BLaER1 treated with 17β-estradiol and CSF1 and Interleukin-3, amounts not matched to agents 10 nM and 100 nM (cell line): ENCODE results near the gene TLN1.

Experiments used
- H3K27ac ChIP-seq, 11 experiments: shearing (Covaris generic); formaldehyde crosslinking; 2 replicates each; pipeline ENCODE4 v1.8.1; 2022
- H3K27me3 ChIP-seq, 11 experiments: shearing (Covaris generic); formaldehyde crosslinking; 2 replicates each; pipeline ENCODE4 v1.8.1; 2022
- H3K36me3 ChIP-seq, 11 experiments: shearing (Covaris generic); formaldehyde crosslinking; 2 replicates each; pipeline ENCODE4 v1.8.1; 2022
- H3K4me1 ChIP-seq, 10 experiments: shearing (Covaris generic); formaldehyde crosslinking; 2 replicates each; pipeline ENCODE4 v1.8.1; 2022
- H3K4me2 ChIP-seq, 11 experiments: shearing (Covaris generic); formaldehyde crosslinking; 2 replicates each; pipeline ENCODE4 v1.8.1; 2022
- H3K4me3 ChIP-seq, 10 experiments: shearing (Covaris generic); formaldehyde crosslinking; 2 replicates each; pipeline ENCODE4 v1.8.1; 2022
- H3K9ac ChIP-seq, 11 experiments: shearing (Covaris generic); formaldehyde crosslinking; 2 replicates each; pipeline ENCODE4 v1.8.1; 2022
- H3K9me3 ChIP-seq, 11 experiments: shearing (Covaris generic); formaldehyde crosslinking; replicated peaks in 1 of 11; 2 replicates each; pipeline ENCODE4 v1.8.1; 2022
- H4K20me1 ChIP-seq, 11 experiments: shearing (Covaris generic); formaldehyde crosslinking; 2 replicates each; pipeline ENCODE4 v1.8.1; 2022
- Cebpa-rat ChIP-seq, 11 experiments: shearing (Covaris generic); IDR thresholded peaks; 2 replicates each; pipeline ENCODE4 v1.8.1; 2022

TLN1 gene

GRCh38 chr9:35711501-35712428 lies 20.2 kb downstream of the TLN1 start:
- peaks cover 0 to 95% (median 38%) of the 10 kb centered on the region in 11 experiments; a peak in 19 of 22 replicates for H4K20me1 ChIP-seq
- no peaks in the 10 kb centered on the region for H3K27me3 ChIP-seq
- no peak overlapping the region for H3K4me2 ChIP-seq
- H3K27ac ChIP-seq: no peak overlapping the region
- peaks cover 0 to 9% (median 7%) of the 10 kb centered on the region in 10 experiments; a peak in 16 of 20 replicates for H3K4me1 ChIP-seq
- H3K4me3 ChIP-seq: no peak overlapping the region
- H3K9me3 ChIP-seq: no peaks in the 10 kb centered on the region
- H3K9ac ChIP-seq: no peak overlapping the region
- TF ChIP-seq Cebpa-rat (IDR thresholded peaks at IDR 0.05): no peak
- H3K36me3 ChIP-seq: peaks cover 97 to 100% (median 98%) of the 10 kb centered on the region in 11 experiments

GRCh38 chr9:35710818-35711500 lies 21.0 kb downstream of the TLN1 start:
- Histone ChIP-seq H3K27ac (no peak overlapping the region), H3K9ac (no peak overlapping the region), H4K20me1 (peaks cover 0 to 95% (median 33%) of the 10 kb centered on the region in 11 experiments; a peak in 17 of 22 replicates), H3K9me3 (no peaks in the 10 kb centered on the region), H3K4me3 (no peak overlapping the region), H3K4me1 (peaks cover 0 to 1% (median 0%) of the 10 kb centered on the region in 10 experiments; a peak in 7 of 20 replicates), H3K27me3 (no peaks in the 10 kb centered on the region), H3K4me2 (no peak overlapping the region), H3K36me3 (peaks cover 97 to 100% (median 98%) of the 10 kb centered on the region in 11 experiments)
- no peak for TF ChIP-seq Cebpa-rat (IDR thresholded peaks at IDR 0.05)

- peaks cover 0 to 96% (median 23%) of the 10 kb centered on the region in 11 experiments; a peak in 15 of 22 replicates for H4K20me1 ChIP-seq
- H3K4me1 ChIP-seq: no peaks in the 10 kb centered on the region
- 0 out of 22 replicates have a peak overlapping the region, but pooled peaks of 1 of the 11 experiments have one; percentile 15 for H3K9ac ChIP-seq
- H3K9me3 ChIP-seq: no peaks in the 10 kb centered on the region
- no peak for TF ChIP-seq Cebpa-rat (IDR thresholded peaks at IDR 0.05)
- H3K4me2 ChIP-seq: no peak overlapping the region
- no peaks in the 10 kb centered on the region for H3K27me3 ChIP-seq
- H3K27ac ChIP-seq: no peak overlapping the region
- H3K4me3 ChIP-seq: no peak overlapping the region
- peaks cover 98 to 100% (median 98%) of the 10 kb centered on the region in 11 experiments for H3K36me3 ChIP-seq
Measured at GRCh38 chr9:35708146-35708545, 23.8 kb downstream of the TLN1 start.

GRCh38 chr9:35706951-35707350 lies 25.0 kb downstream of the TLN1 start:
- peaks cover 0 to 97% (median 18%) of the 10 kb centered on the region in 11 experiments; a peak in 15 of 22 replicates for H4K20me1 ChIP-seq
- TF ChIP-seq Cebpa-rat (IDR thresholded peaks at IDR 0.05): no peak
- H3K27me3 ChIP-seq: no peaks in the 10 kb centered on the region
- H3K4me3 ChIP-seq: no peak overlapping the region
- no peaks in the 10 kb centered on the region for H3K9me3 ChIP-seq
- H3K4me2 ChIP-seq: no peak overlapping the region
- no peak overlapping the region for H3K9ac ChIP-seq
- H3K4me1 ChIP-seq: no peaks in the 10 kb centered on the region
- peaks cover 98 to 100% (median 98%) of the 10 kb centered on the region in 11 experiments for H3K36me3 ChIP-seq
- no peak overlapping the region for H3K27ac ChIP-seq

GRCh38 chr9:35705836-35706430 lies 26.1 kb downstream of the TLN1 start:
- H3K9ac ChIP-seq: no peak overlapping the region
- no peak overlapping the region for H3K4me2 ChIP-seq
- no peak for TF ChIP-seq Cebpa-rat (IDR thresholded peaks at IDR 0.05)
- H4K20me1 ChIP-seq: peaks cover 0 to 97% (median 14%) of the 10 kb centered on the region in 11 experiments; a peak in 14 of 22 replicates
- no peaks in the 10 kb centered on the region for H3K4me1 ChIP-seq
- H3K27ac ChIP-seq: no peak overlapping the region
- no peak overlapping the region for H3K4me3 ChIP-seq
- no peaks in the 10 kb centered on the region for H3K9me3 ChIP-seq
- H3K27me3 ChIP-seq: no peaks in the 10 kb centered on the region
- H3K36me3 ChIP-seq: peaks cover 98 to 100% (median 98%) of the 10 kb centered on the region in 11 experiments

GRCh38 chr9:35705372-35705771 lies 26.6 kb downstream of the TLN1 start:
- H3K9ac ChIP-seq: no peak overlapping the region
- H3K4me2 ChIP-seq: no peak overlapping the region
- no peak overlapping the region for H3K27ac ChIP-seq
- H3K9me3 ChIP-seq: no peaks in the 10 kb centered on the region
- no peaks in the 10 kb centered on the region for H3K4me1 ChIP-seq
- H4K20me1 ChIP-seq: peaks cover 0 to 97% (median 14%) of the 10 kb centered on the region in 11 experiments; a peak in 13 of 22 replicates
- TF ChIP-seq Cebpa-rat (IDR thresholded peaks at IDR 0.05): no peak
- H3K4me3 ChIP-seq: no peak overlapping the region
- H3K36me3 ChIP-seq: peaks cover 98 to 100% (median 98%) of the 10 kb centered on the region in 11 experiments
- H3K27me3 ChIP-seq: no peaks in the 10 kb centered on the region

- Histone ChIP-seq H4K20me1 (peaks cover 0 to 99% (median 22%) of the 10 kb centered on the region in 11 experiments; a peak in 15 of 22 replicates), H3K4me2 (no peak overlapping the region), H3K27me3 (no peaks in the 10 kb centered on the region), H3K27ac (no peak overlapping the region), H3K4me3 (no peak overlapping the region), H3K9ac (no peak overlapping the region), H3K9me3 (no peaks in the 10 kb centered on the region), H3K36me3 (peaks cover 100% of the 10 kb centered on the region in 11 experiments), H3K4me1 (no peaks in the 10 kb centered on the region)
- no peak for TF ChIP-seq Cebpa-rat (IDR thresholded peaks at IDR 0.05)
Measured at GRCh38 chr9:35703906-35704672, 27.9 kb downstream of the TLN1 start.

- Histone ChIP-seq H4K20me1 (peaks cover 0 to 99% (median 25%) of the 10 kb centered on the region in 11 experiments; a peak in 16 of 22 replicates), H3K27ac (no peak overlapping the region), H3K4me1 (no peaks in the 10 kb centered on the region), H3K36me3 (peaks cover 100% of the 10 kb centered on the region in 11 experiments), H3K27me3 (no peaks in the 10 kb centered on the region), H3K9ac (no peak overlapping the region), H3K9me3 (no peaks in the 10 kb centered on the region), H3K4me2 (no peak overlapping the region), H3K4me3 (no peak overlapping the region)
- no peak for TF ChIP-seq Cebpa-rat (IDR thresholded peaks at IDR 0.05)
Measured at GRCh38 chr9:35702696-35703095, 29.3 kb downstream of the TLN1 start.
